Peyer's patch (tissue), 4 donors: ENCODE data around the gene HES7. TPM values are rescaled to one million over a fixed set of nuclear protein-coding genes. Genes with fewer than 3 reads are reported as not detected.
A peak's percentile ranks its signal among the peaks of the same experiment; 100 is the strongest.

ENCODE experiments used
- DNase-seq, 3 donors: peaks; one replicate each; pipeline ENCODE4 v3.0.0-alpha.2; 2017 to 2019
- H3K27ac ChIP-seq, 4 donors: fragments of 200-600 bp; sonication (generic); one replicate each; pipeline ENCODE4 v1.5.1; 2016 to 2019
- H3K27me3 ChIP-seq, 2 donors: fragments of 200-600 bp; sonication (generic); one replicate each; pipeline ENCODE4 v1.5.1; 2019
- H3K36me3 ChIP-seq, 3 donors: fragments of 200-600 bp; sonication (generic); one replicate each; pipeline ENCODE4 v1.5.1; 2016 to 2019
- H3K4me1 ChIP-seq, 4 donors: fragments of 200-600 bp; sonication (generic); one replicate each; pipeline ENCODE4 v1.5.1; 2016 to 2019
- H3K4me3 ChIP-seq, 4 donors: fragments of 200-600 bp; sonication (generic); 1 replicate in 3 of 4; 2 replicates in 1 of 4; pipeline ENCODE4 v1.5.1; 2016 to 2019; ENCODE audit warnings: mild to moderate bottlenecking in 1 of 4
- H3K9me3 ChIP-seq, 4 donors: fragments of 200-600 bp; sonication (generic); one replicate each; pipeline ENCODE4 v1.5.1; 2016 to 2019; ENCODE audit warnings: mild to moderate bottlenecking in 1 of 4
- POLR2A ChIP-seq, 2 donors: fragments of 450-650 bp; IDR thresholded peaks; one replicate each; pipeline ENCODE4 v1.5.1; 2017; ENCODE audit warnings: antibody characterized with exemption in 2 of 2, mild to moderate bottlenecking in 2 of 2, moderate library complexity in 2 of 2
- total RNA-seq, 4 donors: library from RNA; depleted of rRNA; stranded (reverse); fragments of >200 nt; gene quantifications; one replicate each; pipeline ENCODE4 v1.1.0, GENCODE V29; 2016
- TF ChIP-seq, protein P1 (sequence below), 6 experiments: fragments of 450-650 bp in 4 of 6; fragments of 200-600 bp in 2 of 6; sonication (generic) in 1 of 6; IDR thresholded peaks; one replicate each; pipeline ENCODE4 v1.5.1; 2017 to 2019; ENCODE audit warnings: antibody characterized with exemption in 6 of 6, mild to moderate bottlenecking in 3 of 6, moderate library complexity in 1 of 6

The HES7 gene
- total RNA-seq, 4 donors from 2014 or later: not detected

DNA sequence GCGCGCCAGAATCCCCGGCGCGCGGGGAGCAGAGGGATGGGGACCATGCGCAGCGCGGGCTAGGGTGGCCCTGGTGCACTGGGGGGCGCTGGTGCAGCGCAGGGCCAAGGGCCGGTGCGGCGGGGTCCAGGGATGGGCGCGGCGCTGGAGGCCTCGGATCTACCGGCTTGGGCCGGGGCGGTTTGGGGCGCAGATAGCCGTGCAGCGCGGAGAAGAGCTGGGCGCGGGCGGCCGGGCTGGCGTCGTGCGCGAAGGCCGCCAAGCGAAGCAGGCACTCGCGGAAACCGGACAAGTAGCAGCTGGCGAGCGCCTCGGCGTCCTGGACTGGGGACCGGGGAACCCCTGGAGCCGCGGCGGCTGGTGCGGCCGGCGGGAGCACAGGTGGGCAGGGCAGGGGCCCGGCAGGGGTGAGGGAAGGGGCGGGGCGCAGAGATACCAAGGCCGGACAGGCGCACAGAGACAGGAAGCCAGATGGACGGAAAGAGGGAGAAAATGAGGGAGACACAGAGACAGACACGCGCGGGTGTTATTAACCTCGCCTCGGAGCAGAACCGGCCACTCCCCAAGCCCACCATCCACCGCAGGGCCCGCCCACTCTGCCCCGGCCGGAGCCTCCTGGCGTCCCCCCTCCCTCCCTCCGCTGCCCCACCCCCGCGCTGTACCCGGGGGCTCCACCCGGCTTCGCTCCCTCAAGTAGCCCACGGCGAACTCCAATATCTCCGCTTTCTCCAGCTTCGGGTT is 2.1 kb downstream of the HES7 start:
- H3K4me1 ChIP-seq: peaks cover 3 to 84% (median 64%) of the 10 kb centered on the region in 4 donors
- peak overlapping the region in 1 of 4 donors; percentile 35 for H3K27ac ChIP-seq
- DNase-seq: peak in 2 of 3 donors; percentile 65 to 70
- no peak for TF ChIP-seq POLR2A (IDR thresholded peaks at IDR 0.05)
- TF ChIP-seq, protein P1, sequence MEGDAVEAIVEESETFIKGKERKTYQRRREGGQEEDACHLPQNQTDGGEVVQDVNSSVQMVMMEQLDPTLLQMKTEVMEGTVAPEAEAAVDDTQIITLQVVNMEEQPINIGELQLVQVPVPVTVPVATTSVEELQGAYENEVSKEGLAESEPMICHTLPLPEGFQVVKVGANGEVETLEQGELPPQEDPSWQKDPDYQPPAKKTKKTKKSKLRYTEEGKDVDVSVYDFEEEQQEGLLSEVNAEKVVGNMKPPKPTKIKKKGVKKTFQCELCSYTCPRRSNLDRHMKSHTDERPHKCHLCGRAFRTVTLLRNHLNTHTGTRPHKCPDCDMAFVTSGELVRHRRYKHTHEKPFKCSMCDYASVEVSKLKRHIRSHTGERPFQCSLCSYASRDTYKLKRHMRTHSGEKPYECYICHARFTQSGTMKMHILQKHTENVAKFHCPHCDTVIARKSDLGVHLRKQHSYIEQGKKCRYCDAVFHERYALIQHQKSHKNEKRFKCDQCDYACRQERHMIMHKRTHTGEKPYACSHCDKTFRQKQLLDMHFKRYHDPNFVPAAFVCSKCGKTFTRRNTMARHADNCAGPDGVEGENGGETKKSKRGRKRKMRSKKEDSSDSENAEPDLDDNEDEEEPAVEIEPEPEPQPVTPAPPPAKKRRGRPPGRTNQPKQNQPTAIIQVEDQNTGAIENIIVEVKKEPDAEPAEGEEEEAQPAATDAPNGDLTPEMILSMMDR (IDR thresholded peaks at IDR 0.05): peak in 4 of 6 experiments; percentile 19 to 42 (median 24)
- H3K36me3 ChIP-seq: no peaks in the 10 kb centered on the region
- H3K27me3 ChIP-seq: peaks cover 0 to 42% of the 10 kb centered on the region in 2 donors
- peak overlapping the region; percentile 33 to 52 (median 43) for H3K4me3 ChIP-seq
- no peaks in the 10 kb centered on the region for H3K9me3 ChIP-seq

DNA sequence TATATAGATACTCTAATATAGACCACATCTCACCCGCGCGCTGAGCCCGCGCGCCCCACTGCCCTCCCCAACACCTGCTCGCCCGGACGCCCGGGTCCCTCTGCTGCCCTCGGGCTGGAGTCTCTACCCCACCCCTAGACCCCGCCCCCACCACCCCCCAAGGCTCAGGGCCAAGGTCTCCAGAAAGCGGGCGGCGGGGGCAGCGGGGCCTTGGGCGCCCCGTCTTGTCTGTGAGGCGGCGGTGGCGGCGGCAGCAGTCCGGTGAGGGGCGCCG is 2.6 kb downstream of the HES7 start:
- H3K27ac ChIP-seq: peak overlapping the region in 1 of 4 donors; percentile 35
- no peaks in the 10 kb centered on the region for H3K36me3 ChIP-seq
- no peak for DNase-seq
- H3K9me3 ChIP-seq: no peaks in the 10 kb centered on the region
- TF ChIP-seq POLR2A (IDR thresholded peaks at IDR 0.05): no peak
- TF ChIP-seq, protein P1 (IDR thresholded peaks at IDR 0.05): no peak
- H3K4me1 ChIP-seq: peaks cover 3 to 82% (median 62%) of the 10 kb centered on the region in 4 donors
- H3K27me3 ChIP-seq: peaks cover 0 to 47% of the 10 kb centered on the region in 2 donors
- peak overlapping the region; percentile 33 to 52 (median 43) for H3K4me3 ChIP-seq

DNA sequence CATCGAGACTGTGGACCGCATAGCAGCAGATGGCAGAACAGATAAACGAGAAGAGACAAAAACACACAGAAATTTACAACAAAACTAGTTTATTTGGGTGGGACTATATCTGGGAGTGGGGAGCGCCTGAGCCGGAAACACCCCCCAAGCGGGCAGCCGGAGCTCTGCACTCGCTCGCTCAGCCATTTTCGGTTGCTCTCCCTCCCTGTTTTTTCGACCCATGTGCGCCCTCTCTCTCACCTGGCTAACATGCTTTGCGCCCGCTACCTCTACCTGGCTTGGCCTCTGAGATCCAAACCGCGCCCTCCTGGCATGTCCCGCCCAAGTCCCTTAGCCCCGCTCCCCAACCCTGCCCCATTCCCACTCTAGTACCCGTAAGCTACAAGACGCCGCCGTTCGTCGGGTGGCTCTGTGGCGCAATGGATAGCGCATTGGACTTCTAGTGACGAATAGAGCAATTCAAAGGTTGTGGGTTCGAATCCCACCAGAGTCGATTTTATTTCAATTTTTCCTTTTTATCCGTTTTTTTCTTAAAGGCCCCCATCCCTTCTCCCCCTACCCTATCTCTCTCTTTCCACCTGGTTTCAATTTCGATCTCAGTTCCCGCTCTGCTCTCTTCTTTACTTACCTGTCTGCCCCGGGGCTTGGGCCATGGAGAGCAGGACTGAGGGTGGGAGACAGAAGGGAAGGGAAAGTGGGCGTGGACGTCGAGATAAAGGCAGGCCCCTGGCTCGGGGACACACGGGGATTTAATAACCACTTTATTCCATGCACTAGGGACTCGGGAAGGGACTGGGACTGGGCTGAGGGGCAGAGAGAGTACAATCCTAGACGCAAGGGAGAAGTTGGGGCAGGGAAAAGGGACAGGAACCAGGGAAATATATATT is 3.1 kb downstream of the HES7 start:
- Histone ChIP-seq H3K4me1 (peaks cover 3 to 76% (median 59%) of the 10 kb centered on the region in 4 donors), H3K4me3 (peak overlapping the region; percentile 12 to 52 (median 43)), H3K27ac (peak overlapping the region in 2 of 4 donors; percentile 31 to 78), H3K27me3 (peaks cover 0 to 53% of the 10 kb centered on the region in 2 donors), H3K36me3 (no peaks in the 10 kb centered on the region), H3K9me3 (no peaks in the 10 kb centered on the region)
- TF ChIP-seq, protein P1 (IDR thresholded peaks at IDR 0.05): peak in 3 of 6 experiments; percentile 0 to 25 (median 17)
- no peak for TF ChIP-seq POLR2A (IDR thresholded peaks at IDR 0.05)
- peak in 2 of 3 donors; percentile 66 to 71 for DNase-seq

DNA sequence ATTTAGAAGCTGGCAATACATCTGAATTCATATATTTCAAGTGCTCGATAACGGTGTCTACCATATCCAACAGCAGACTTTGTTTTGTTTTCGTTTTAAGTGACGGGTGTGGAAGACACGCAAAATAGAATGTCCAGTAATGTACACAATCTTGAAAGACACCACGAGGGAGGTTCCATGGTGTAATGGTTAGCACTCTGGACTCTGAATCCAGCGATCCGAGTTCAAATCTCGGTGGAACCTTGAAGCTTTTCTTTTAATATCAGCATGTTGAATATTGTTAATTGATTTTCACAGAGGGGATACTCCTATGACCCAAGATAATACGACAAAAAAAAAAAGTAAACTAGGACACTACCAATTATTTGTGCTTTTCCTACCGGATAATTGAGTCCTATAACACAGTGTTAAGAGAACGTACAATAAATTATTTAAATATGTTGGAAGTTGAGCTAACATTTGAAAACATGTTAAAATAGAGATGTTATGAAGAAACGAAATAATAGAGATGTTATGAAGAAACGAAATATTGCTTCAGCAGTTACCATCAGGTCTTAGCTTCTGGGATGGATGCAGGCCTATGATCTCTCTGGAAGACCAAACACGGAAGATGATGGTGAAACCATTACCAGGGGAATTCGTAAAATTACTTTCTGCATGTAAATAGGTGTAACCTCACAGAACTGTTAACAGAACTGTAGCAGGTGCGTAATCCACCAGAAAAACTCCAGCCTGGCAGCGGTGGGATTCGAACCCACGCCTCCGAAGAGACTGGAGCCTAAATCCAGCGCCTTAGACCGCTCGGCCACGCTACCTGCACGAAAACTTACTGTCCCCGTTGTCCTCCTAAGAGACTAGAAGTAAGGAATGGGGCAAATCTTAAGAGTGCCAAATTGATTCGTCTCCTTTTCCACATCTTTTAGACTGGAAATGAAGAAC is 4.1 kb downstream of the HES7 start:
- peaks cover 0 to 54% of the 10 kb centered on the region in 2 donors for H3K27me3 ChIP-seq
- H3K4me3 ChIP-seq: peak overlapping the region; percentile 43 to 60 (median 56)
- peak overlapping the region; percentile 59 to 84 (median 78) for H3K27ac ChIP-seq
- DNase-seq: peak; percentile 59 to 89 (median 72)
- no peaks in the 10 kb centered on the region for H3K9me3 ChIP-seq
- no peaks in the 10 kb centered on the region for H3K36me3 ChIP-seq
- peaks cover 3 to 67% (median 54%) of the 10 kb centered on the region in 4 donors for H3K4me1 ChIP-seq
- no peak for TF ChIP-seq POLR2A (IDR thresholded peaks at IDR 0.05)
- TF ChIP-seq, protein P1 (IDR thresholded peaks at IDR 0.05): peak in 1 of 6 experiments; percentile 10
